Stomach (tissue), 9 donors: Measurements from ENCODE around the gene DNAJC11. TPM values are rescaled to one million over a fixed set of nuclear protein-coding genes. Genes with fewer than 3 reads are reported as not detected.
A peak's percentile ranks its signal among the peaks of the same experiment; 100 is the strongest.

Source experiments
- DNase-seq, 2 donors: peaks; one replicate each; pipeline versions ENCODE4 v3.0.0 to v3.0.0-alpha.2; 2013 to 2019
- H3K27ac ChIP-seq, 5 donors: fragments of 200-600 bp in 4 of 5; sonication (generic) in 4 of 5; one replicate each; pipeline ENCODE4 v1.5.1; 2013 to 2019; ENCODE audit warnings: mild to moderate bottlenecking in 1 of 5, moderate library complexity in 1 of 5
- H3K27me3 ChIP-seq, 3 donors: fragments of 200-600 bp; sonication (generic); one replicate each; pipeline ENCODE4 v1.5.1; 2017 to 2019; ENCODE audit warnings: mixed run types in 1 of 3
- H3K36me3 ChIP-seq, 4 donors: fragments of 200-600 bp; sonication (generic); 1 replicate in 3 of 4; 2 replicates in 1 of 4; pipeline ENCODE4 v1.5.1; 2016 to 2019
- H3K4me1 ChIP-seq, 4 donors: fragments of 200-600 bp; sonication (generic); one replicate each; pipeline ENCODE4 v1.5.1; 2016 to 2019
- H3K4me3 ChIP-seq, 4 donors: fragments of 200-600 bp; sonication (generic) in 3 of 4; one replicate each; pipeline ENCODE4 v1.5.1; 2016 to 2019; ENCODE audit warnings: mild to moderate bottlenecking in 1 of 4
- H3K9me3 ChIP-seq, 4 donors: fragments of 200-600 bp; sonication (generic); one replicate each; pipeline ENCODE4 v1.5.1; 2016 to 2019
- CTCF ChIP-seq, 7 experiments: fragments of 450-650 bp in 4 of 7; fragments of 200-600 bp in 3 of 7; sonication (generic) in 3 of 7; IDR thresholded peaks; one replicate each; pipeline ENCODE4 v1.5.1; 2016 to 2019; ENCODE audit warnings: antibody characterized with exemption in 7 of 7, control low read depth in 2 of 7, mild to moderate bottlenecking in 1 of 7
- EP300 ChIP-seq: sonication (generic); formaldehyde crosslinking; IDR thresholded peaks from one replicate; pipeline ENCODE4 v1.6.1; 2017; ENCODE audit warnings: antibody characterized with exemption
- POLR2A ChIP-seq, 4 donors: fragments of 450-650 bp; IDR thresholded peaks; one replicate each; pipeline ENCODE4 v1.6.1; 2016; ENCODE audit warnings: antibody characterized with exemption in 4 of 4, control low read depth in 2 of 4, mild to moderate bottlenecking in 1 of 4, moderate library complexity in 1 of 4
- POLR2AphosphoS5 ChIP-seq, 3 donors: sonication (generic); formaldehyde crosslinking; IDR thresholded peaks; one replicate each; pipeline ENCODE4 v1.6.1; 2016; ENCODE audit warnings: antibody characterized with exemption in 3 of 3
- WGBS, 5 donors: extraction: QIAGEN DNeasy Blood & Tissue Kit in 3 of 5; methylation state at CpG; one replicate each; pipeline versions ENCODE4 v1.1.5 to v1.1.7; 2013 to 2018; 5-methylcytosine and 5-hydroxymethylcytosine counted together
- intact Hi-C: fragments of 100-400 bp; cut with DNase I; formaldehyde crosslinking; loops from one replicate; pipeline ENCODE4 v1.15.1; 2023; ENCODE audit warnings: low total_unique reads
- polyA plus RNA-seq, 3 donors: library from polyadenylated mRNA; stranded (reverse); fragments of 200-250 nt; gene quantifications; one replicate each; pipeline ENCODE4 v1.2.3, GENCODE V29; 2013
- total RNA-seq, 5 donors: library from RNA; depleted of rRNA; stranded (reverse); fragments of >200 nt; gene quantifications; one replicate each; pipeline versions ENCODE4 v1.1.0 to v1.2.3, GENCODE V29; 2014 to 2016
- donor health status: healthy with polysubstance abuse.
- donor health status: Bipolar disorder and iron deficiency.
- donor health status: healthy.

DNAJC11 gene
- total and polyA plus RNA-seq, 8 donors, result 20.0 to 93.9 (median 34.2) TPM

GRCh38 chr1:6593810-6594209 lies 107.8 kb downstream of the DNAJC11 start:
- Histone ChIP-seq H3K9me3 (no peaks in the 10 kb centered on the region), H3K36me3 (peaks cover 85 to 100% (median 100%) of the 10 kb centered on the region in 4 donors), H3K4me3 (no peak overlapping the region), H3K27ac (no peak overlapping the region), H3K4me1 (peaks cover 48 to 90% (median 66%) of the 10 kb centered on the region in 4 donors), H3K27me3 (no peaks in the 10 kb centered on the region)
- no peak for DNase-seq
- WGBS, 5 donors, result 92 to 96% (median 93%) methylated on average over 6 to 15 of the region's 15 CpGs
- intact Hi-C loops, result no loop called here
- TF ChIP-seq POLR2A (IDR thresholded peaks at IDR 0.05) (no peak), POLR2AphosphoS5 (IDR thresholded peaks at IDR 0.05) (no peak), CTCF (IDR thresholded peaks at IDR 0.05) (no peak), EP300 (no peak)

GRCh38 chr1:6592865-6593593 lies 108.6 kb downstream of the DNAJC11 start:
- WGBS, 5 donors, result 91 to 94% (median 92%) methylated on average over 22 to 38 of the region's 38 CpGs
- H3K36me3 ChIP-seq, result peaks cover 85 to 100% (median 100%) of the 10 kb centered on the region in 4 donors
- H3K4me3 ChIP-seq, result no peak overlapping the region
- H3K27me3 ChIP-seq, result no peaks in the 10 kb centered on the region
- H3K4me1 ChIP-seq, result peaks cover 46 to 90% (median 66%) of the 10 kb centered on the region in 4 donors
- TF ChIP-seq POLR2AphosphoS5 (IDR thresholded peaks at IDR 0.05) (no peak), EP300 (no peak), CTCF (IDR thresholded peaks at IDR 0.05) (no peak), POLR2A (IDR thresholded peaks at IDR 0.05) (no peak)
- intact Hi-C loops, result no loop called here
- H3K27ac ChIP-seq, result peak overlapping the region in 1 of 5 donors; percentile 27
- no peaks in the 10 kb centered on the region for H3K9me3 ChIP-seq
- no peak for DNase-seq

- no peak for DNase-seq
- WGBS, 5 donors, result 23 to 51% (median 43%) methylated on average over 5 of the region's 5 CpGs
- Histone ChIP-seq H3K4me1 (peaks cover 45 to 90% (median 66%) of the 10 kb centered on the region in 4 donors), H3K27ac (peak overlapping the region in 1 of 5 donors; percentile 27), H3K27me3 (no peaks in the 10 kb centered on the region), H3K36me3 (peaks cover 79 to 100% (median 100%) of the 10 kb centered on the region in 4 donors), H3K9me3 (no peaks in the 10 kb centered on the region), H3K4me3 (no peak overlapping the region)
- intact Hi-C loops, result no loop called here
- TF ChIP-seq POLR2A (IDR thresholded peaks at IDR 0.05) (no peak), CTCF (IDR thresholded peaks at IDR 0.05) (no peak), EP300 (no peak), POLR2AphosphoS5 (IDR thresholded peaks at IDR 0.05) (no peak)
Observed at GRCh38 chr1:6592441-6592840, 109.2 kb downstream of the DNAJC11 start.

- H3K36me3 ChIP-seq, result peaks cover 72 to 100% (median 99%) of the 10 kb centered on the region in 4 donors
- TF ChIP-seq EP300 (no peak), POLR2A (IDR thresholded peaks at IDR 0.05) (no peak), CTCF (IDR thresholded peaks at IDR 0.05) (no peak)
- DNase-seq, result no peak
- H3K9me3 ChIP-seq, result no peaks in the 10 kb centered on the region
- H3K4me3 ChIP-seq, result no peak overlapping the region
- H3K4me1 ChIP-seq, result peaks cover 43 to 90% (median 66%) of the 10 kb centered on the region in 4 donors
- H3K27ac ChIP-seq, result peak overlapping the region in 2 of 5 donors; percentile 18 to 27
- WGBS, 5 donors, result 82 to 91% (median 88%) methylated on average over 6 of the region's 6 CpGs
- H3K27me3 ChIP-seq, result no peaks in the 10 kb centered on the region
- intact Hi-C loops, result no loop called here
Observed at GRCh38 chr1:6591644-6592043, 110.0 kb downstream of the DNAJC11 start.
